GM12878 (cell line): Measurements from ENCODE around the gene CDC42BPA. TPM values are rescaled to one million over a fixed set of nuclear protein-coding genes. Genes with fewer than 3 reads are reported as not detected.

ENCODE experiments used
- ATAC-seq: fragments of 200-7000 bp; cut with Tn5 transposase; 3 replicates; pipeline ENCODE4 v1.9.1; 2020; ENCODE audit warnings: mild to moderate bottlenecking, moderate library complexity
- BruUV-seq: library from RNA; stranded (reverse); fragments of 400-500 nt; replicated peaks from 2 replicates; lab custom pipeline; 2021; lab: Mats Ljungman, UMichigan
- CTCF ChIA-PET: fragments of 300-600 bp; sonication (Branson Sonifier 250); formaldehyde crosslinking; extraction: SDS; loops from one replicate; lab custom pipeline; 2021; ENCODE audit warnings: inconsistent platforms; lab: Yijun Ruan, JAX
- POLR2A ChIA-PET: fragments of 350-600 bp; formaldehyde crosslinking; extraction: SDS; loops from one replicate; lab custom pipeline; 2021; ENCODE audit warnings: inconsistent platforms; lab: Charles Lee
- RAD21 ChIA-PET: fragments of 300-600 bp; sonication (Branson Sonifier 250); formaldehyde crosslinking; loops from one replicate; lab custom pipeline; 2023; ENCODE audit warnings: antibody characterized with exemption; ENCODE audit not compliant: unreplicated experiment; lab: Charles Lee
- SMC1A ChIA-PET: fragments of 300-600 bp; sonication (Branson Sonifier 250); formaldehyde crosslinking; loops from one replicate; lab custom pipeline; 2023; ENCODE audit not compliant: unreplicated experiment, uncharacterized antibody; lab: Charles Lee
- DNase-seq: peaks from one replicate; pipeline ENCODE4 v3.0.0-alpha.2; 2011; ENCODE audit warnings: low read depth, low spot score
- FAIRE-seq: peaks from 3 replicates; lab custom pipeline; 2011; peaks lifted over from hg19 to GRCh38; lab: Jason Lieb, UNC
- H2AFZ ChIP-seq: 2 replicates; pipeline ENCODE4 v1.6.0; 2011; ENCODE audit warnings: low read depth, low read length, control low read depth; ENCODE audit not compliant: control insufficient read depth
- H3K27ac ChIP-seq: 2 replicates; pipeline ENCODE4 v1.5.1; 2011; ENCODE audit warnings: control low read depth; ENCODE audit not compliant: control insufficient read depth, insufficient read depth
- H3K27me3 ChIP-seq, 2 experiments: replicated peaks in 1 of 2; 2 replicates each; pipeline versions ENCODE4 v1.6.0 to v1.6.1; 2011; ENCODE audit warnings: low read length in 1 of 2; ENCODE audit not compliant: control insufficient read depth in 2 of 2, insufficient read depth in 2 of 2
- H3K36me3 ChIP-seq, 2 experiments: 2 replicates each; pipeline ENCODE4 v1.5.1; 2011; ENCODE audit warnings: low read length in 1 of 2; ENCODE audit not compliant: control insufficient read depth in 2 of 2, insufficient read depth in 2 of 2
- H3K4me1 ChIP-seq: 2 replicates; pipeline ENCODE4 v1.6.1; 2011; ENCODE audit warnings: mild to moderate bottlenecking, low read length, moderate library complexity, mixed read lengths; ENCODE audit not compliant: control insufficient read depth, insufficient read depth
- H3K4me2 ChIP-seq: 2 replicates; pipeline ENCODE4 v1.6.0; 2011; ENCODE audit warnings: control low read depth; ENCODE audit not compliant: control insufficient read depth, insufficient read depth
- H3K4me3 ChIP-seq: fragments of 200-600 bp; sonication (generic); 2 replicates; pipeline ENCODE4 v1.5.1; 2016
- H3K79me2 ChIP-seq: 2 replicates; pipeline ENCODE4 v1.6.0; 2011; ENCODE audit warnings: low read length; ENCODE audit not compliant: control insufficient read depth, insufficient read depth
- H3K9ac ChIP-seq: 2 replicates; pipeline ENCODE4 v1.8.0; 2011; ENCODE audit warnings: low read length, control low read depth, mixed read lengths; ENCODE audit not compliant: control insufficient read depth, insufficient read depth
- H3K9me3 ChIP-seq: replicated peaks from 3 replicates; pipeline ENCODE4 v1.5.1; 2011; ENCODE audit warnings: mild to moderate bottlenecking, low read length; ENCODE audit not compliant: control insufficient read depth, insufficient read depth
- H4K20me1 ChIP-seq: 2 replicates; pipeline ENCODE4 v1.6.0; 2011; ENCODE audit not compliant: control insufficient read depth, insufficient read depth
- HDGF ChIP-seq: fragments of 450-650 bp; IDR thresholded peaks from 2 replicates; pipeline ENCODE4 v1.6.1; 2016; ENCODE audit warnings: antibody characterized with exemption
- MYC ChIP-seq: IDR thresholded peaks from 2 replicates; pipeline ENCODE4 v1.6.1; 2011; ENCODE audit warnings: mild to moderate bottlenecking, low read length, moderate library complexity, inconsistent platforms; ENCODE audit not compliant: insufficient read depth, insufficient replicate concordance, insufficient read length, severe bottlenecking
- NRF1 ChIP-seq: conservative IDR thresholded peaks from 2 replicates; pipeline ENCODE4 v1.6.1; 2011; ENCODE audit warnings: mild to moderate bottlenecking, low read depth, low read length, improper control_type of control experiment
- PAX8 ChIP-seq: fragments of 450-650 bp; IDR thresholded peaks from 2 replicates; pipeline ENCODE4 v1.6.1; 2017; ENCODE audit warnings: mild to moderate bottlenecking, moderate library complexity
- REST ChIP-seq: IDR thresholded peaks from 2 replicates; pipeline ENCODE4 v1.6.1; 2012; ENCODE audit warnings: mild to moderate bottlenecking, low read depth, low read length
- in situ Hi-C: fragments of 300-500 bp; cut with MboI; formaldehyde crosslinking; loops from 9 replicates; pipeline ENCODE4 v1.14.3; 2018; ENCODE audit warnings: mixed read lengths
- intact Hi-C: fragments of 100-400 bp; cut with micrococcal nuclease; formaldehyde crosslinking; loops from one replicate; pipeline ENCODE4 v1.14.2; 2022; ENCODE audit not compliant: unreplicated experiment
- polyA plus RNA-seq, 11 experiments: library from polyadenylated mRNA; depleted of rRNA in 4 of 11; unstranded in 6 of 11; stranded (reverse) in 5 of 11; fragments of >200 nt; fragmentation: Nextera tagmentation in 4 of 11; fragmentation: Illumina TruSeq in 1 of 11; extraction: Ambion mirVana in 4 of 11; extraction: Trizol in 1 of 11; gene quantifications; 1 replicate in 1 of 11; 2 replicates in 10 of 11; pipeline versions ENCODE4 v1.2.1 to v1.2.3, GENCODE V29; 2011 to 2016; ENCODE audit warnings: inconsistent platforms in 2 of 11, missing spikeins in 2 of 11, low read depth in 1 of 11
- total RNA-seq, 4 experiments: library from RNA; depleted of rRNA in 3 of 4; stranded (reverse); fragments of >200 nt in 3 of 4; fragmentation: Illumina TruSeq in 1 of 4; extraction: Trizol in 1 of 4; gene quantifications; 2 replicates each; pipeline versions ENCODE4 v1.2.1 to v1.2.3, GENCODE V29; 2013 to 2021
- TF ChIP-seq, protein P1 (sequence below): fragments of 150-350 bp; IDR thresholded peaks from 2 replicates; pipeline ENCODE4 v1.6.1; 2016; ENCODE audit warnings: low read depth, low read length

The CDC42BPA gene
- total and polyA plus RNA-seq, 10 of the 15 experiments (the other 5 are each of a cell fraction or from before 2014, with no cell fraction given), result 0.02 to 0.52 (median 0.10) TPM

GRCh38 chr1:227169343-227169742 lies 148.9 kb downstream of the CDC42BPA start:
- no peak overlapping the region for H2AFZ ChIP-seq
- intact Hi-C loops (no loop called here), in situ Hi-C loops (no loop called here)
- ChIA-PET RAD21 (no interaction called here), SMC1A (no interaction called here), POLR2A (no interaction called here), CTCF (no interaction called here)
- no peaks in the 10 kb centered on the region for H4K20me1 ChIP-seq
- H3K4me2 ChIP-seq, result no peak overlapping the region
- DNase-seq (no peak), FAIRE-seq (no peak), ATAC-seq (no peak)
- H3K79me2 ChIP-seq, result no peaks in the 10 kb centered on the region
- no TSS peak for BruUV-seq
- H3K9ac ChIP-seq, result no peak overlapping the region
- no peaks in the 10 kb centered on the region for H3K9me3 ChIP-seq
- no peaks in the 10 kb centered on the region for H3K36me3 ChIP-seq
- no peak overlapping the region for H3K4me3 ChIP-seq
- H3K4me1 ChIP-seq, result no peaks in the 10 kb centered on the region
- no peaks in the 10 kb centered on the region for H3K27me3 ChIP-seq
- TF ChIP-seq, protein P1, sequence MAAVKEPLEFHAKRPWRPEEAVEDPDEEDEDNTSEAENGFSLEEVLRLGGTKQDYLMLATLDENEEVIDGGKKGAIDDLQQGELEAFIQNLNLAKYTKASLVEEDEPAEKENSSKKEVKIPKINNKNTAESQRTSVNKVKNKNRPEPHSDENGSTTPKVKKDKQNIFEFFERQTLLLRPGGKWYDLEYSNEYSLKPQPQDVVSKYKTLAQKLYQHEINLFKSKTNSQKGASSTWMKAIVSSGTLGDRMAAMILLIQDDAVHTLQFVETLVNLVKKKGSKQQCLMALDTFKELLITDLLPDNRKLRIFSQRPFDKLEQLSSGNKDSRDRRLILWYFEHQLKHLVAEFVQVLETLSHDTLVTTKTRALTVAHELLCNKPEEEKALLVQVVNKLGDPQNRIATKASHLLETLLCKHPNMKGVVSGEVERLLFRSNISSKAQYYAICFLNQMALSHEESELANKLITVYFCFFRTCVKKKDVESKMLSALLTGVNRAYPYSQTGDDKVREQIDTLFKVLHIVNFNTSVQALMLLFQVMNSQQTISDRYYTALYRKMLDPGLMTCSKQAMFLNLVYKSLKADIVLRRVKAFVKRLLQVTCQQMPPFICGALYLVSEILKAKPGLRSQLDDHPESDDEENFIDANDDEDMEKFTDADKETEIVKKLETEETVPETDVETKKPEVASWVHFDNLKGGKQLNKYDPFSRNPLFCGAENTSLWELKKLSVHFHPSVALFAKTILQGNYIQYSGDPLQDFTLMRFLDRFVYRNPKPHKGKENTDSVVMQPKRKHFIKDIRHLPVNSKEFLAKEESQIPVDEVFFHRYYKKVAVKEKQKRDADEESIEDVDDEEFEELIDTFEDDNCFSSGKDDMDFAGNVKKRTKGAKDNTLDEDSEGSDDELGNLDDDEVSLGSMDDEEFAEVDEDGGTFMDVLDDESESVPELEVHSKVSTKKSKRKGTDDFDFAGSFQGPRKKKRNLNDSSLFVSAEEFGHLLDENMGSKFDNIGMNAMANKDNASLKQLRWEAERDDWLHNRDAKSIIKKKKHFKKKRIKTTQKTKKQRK, result no peak
- no peak for TF ChIP-seq REST
- no peak for TF ChIP-seq HDGF
- no peak for TF ChIP-seq MYC
- no peak for TF ChIP-seq NRF1
- TF ChIP-seq PAX8, result no peak
- H3K27ac ChIP-seq, result no peak overlapping the region
